HepG2 (cell line): ENCODE results near the gene PRM2. TPM values are rescaled to one million over a fixed set of nuclear protein-coding genes. Genes with fewer than 3 reads are reported as not detected.

Experiments
- AKAP8 ChIP-seq: sonication (generic); formaldehyde crosslinking; IDR thresholded peaks from 2 replicates; pipeline ENCODE4 v1.5.1; 2020; ENCODE audit warnings: mild to moderate bottlenecking, missing genetic modification reagents
- ETV5 ChIP-seq: IDR thresholded peaks from 2 replicates; pipeline ENCODE4 v1.6.1; 2018; ENCODE audit warnings: missing biosample characterization, missing genetic modification reagents, inconsistent platforms, borderline replicate concordance
- GLMP ChIP-seq: sonication (generic); formaldehyde crosslinking; IDR thresholded peaks from 2 replicates; pipeline ENCODE4 v1.9.0; 2021; ENCODE audit warnings: missing genetic modification reagents, mild to moderate bottlenecking, borderline replicate concordance
- HMG20B ChIP-seq: conservative IDR thresholded peaks from 2 replicates; pipeline ENCODE4 v1.6.1; 2016; ENCODE audit warnings: missing genetic modification reagents, missing compliant biosample characterization
- MAZ ChIP-seq, 2 experiments: sonication (generic) in 1 of 2; formaldehyde crosslinking in 1 of 2; IDR thresholded peaks; 2 replicates each; pipeline versions ENCODE4 v1.5.0 to v1.6.1; 2012 to 2020; ENCODE audit warnings: low read depth in 2 of 2, mild to moderate bottlenecking in 2 of 2, borderline replicate concordance in 1 of 2, improper control_type of control experiment in 1 of 2, low read length in 1 of 2, missing genetic modification reagents in 1 of 2, moderate library complexity in 1 of 2
- NR2F2 ChIP-seq: IDR thresholded peaks from 2 replicates; pipeline ENCODE4 v1.6.1; 2012; ENCODE audit warnings: low read depth, inconsistent platforms, borderline replicate concordance
- PCBP1 ChIP-seq: fragments of 200-400 bp; formaldehyde crosslinking; IDR thresholded peaks from 2 replicates; pipeline ENCODE4 v1.6.1; 2017; ENCODE audit warnings: mild to moderate bottlenecking, low read depth, low read length, borderline replicate concordance
- SALL2 ChIP-seq: sonication (generic); formaldehyde crosslinking; IDR thresholded peaks from 2 replicates; pipeline ENCODE4 v1.8.1; 2023; ENCODE audit warnings: mild to moderate bottlenecking, missing genetic modification reagents, inconsistent platforms
- STAT5B ChIP-seq: sonication (generic); formaldehyde crosslinking; IDR thresholded peaks from 2 replicates; pipeline ENCODE4 v1.4.0; 2020; ENCODE audit warnings: missing genetic modification reagents
- TEAD2 ChIP-seq: sonication (generic); formaldehyde crosslinking; IDR thresholded peaks from 2 replicates; pipeline ENCODE4 v1.9.0; 2021; ENCODE audit warnings: missing genetic modification reagents
- ZKSCAN8 ChIP-seq: IDR thresholded peaks from 2 replicates; pipeline ENCODE4 v1.6.1; 2016; ENCODE audit warnings: borderline replicate concordance, missing genetic modification reagents, missing compliant biosample characterization
- ZNF160 ChIP-seq: sonication (generic); formaldehyde crosslinking; IDR thresholded peaks from 2 replicates; pipeline ENCODE4 v1.8.0; 2022; ENCODE audit warnings: mild to moderate bottlenecking, inconsistent platforms, missing genetic modification reagents
- ZNF280B ChIP-seq: sonication (generic); formaldehyde crosslinking; IDR thresholded peaks from 2 replicates; pipeline ENCODE4 v1.5.0; 2020; ENCODE audit warnings: missing genetic modification reagents, mild to moderate bottlenecking, borderline replicate concordance
- ZNF30 ChIP-seq: sonication (generic); formaldehyde crosslinking; IDR thresholded peaks from 2 replicates; pipeline ENCODE4 v1.5.0; 2020; ENCODE audit warnings: mild to moderate bottlenecking, missing genetic modification reagents
- ZNF460 ChIP-seq: sonication (generic); formaldehyde crosslinking; IDR thresholded peaks from 2 replicates; pipeline ENCODE4 v1.5.1; 2020; ENCODE audit warnings: missing genetic modification reagents, mild to moderate bottlenecking, borderline replicate concordance
- ZNF639 ChIP-seq: conservative IDR thresholded peaks from 2 replicates; pipeline ENCODE4 v1.6.1; 2018; ENCODE audit warnings: missing genetic modification reagents
- ZSCAN20 ChIP-seq: sonication (generic); formaldehyde crosslinking; IDR thresholded peaks from 2 replicates; pipeline ENCODE4 v1.4.0; 2020; ENCODE audit warnings: missing genetic modification reagents, mild to moderate bottlenecking, borderline replicate concordance
- polyA plus RNA-seq, 8 experiments: library from polyadenylated mRNA; depleted of rRNA in 3 of 8; stranded (reverse) in 7 of 8; unstranded in 1 of 8; fragments of >200 nt; fragmentation: Illumina TruSeq in 4 of 8; extraction: Trizol in 4 of 8; gene quantifications; 2 replicates each; pipeline versions ENCODE4 v1.2.1 to v1.2.3, GENCODE V29; 2011 to 2016; ENCODE audit warnings: low read depth in 4 of 8, missing spikeins in 1 of 8, mixed read lengths in 1 of 8; ENCODE audit not compliant: insufficient read depth in 1 of 8
- total RNA-seq, 5 experiments: library from RNA; depleted of rRNA; stranded (reverse); fragments of >200 nt; fragmentation: Illumina TruSeq; extraction: Trizol; gene quantifications; 2 replicates each; pipeline ENCODE4 v1.2.3, GENCODE V29; 2016; ENCODE audit warnings: low read depth in 1 of 5
- TF ChIP-seq, protein P1 (sequence below): sonication (generic); formaldehyde crosslinking; conservative IDR thresholded peaks from 2 replicates; pipeline ENCODE4 v1.4.0; 2020; ENCODE audit warnings: missing genetic modification reagents
- TF ChIP-seq, protein P2 (sequence below): sonication (generic); formaldehyde crosslinking; IDR thresholded peaks from 2 replicates; pipeline ENCODE4 v1.4.0; 2020; ENCODE audit warnings: missing genetic modification reagents
- TF ChIP-seq, protein P3 (sequence below): sonication (generic); formaldehyde crosslinking; IDR thresholded peaks from 2 replicates; pipeline ENCODE4 v1.5.1; 2020; ENCODE audit warnings: mild to moderate bottlenecking, missing genetic modification reagents

The PRM2 gene
- total and polyA plus RNA-seq, 2 of the 13 experiments (the other 11 are each of a cell fraction or from before 2014, with no cell fraction given): 0.54 TPM; not detected in 1

DNA sequence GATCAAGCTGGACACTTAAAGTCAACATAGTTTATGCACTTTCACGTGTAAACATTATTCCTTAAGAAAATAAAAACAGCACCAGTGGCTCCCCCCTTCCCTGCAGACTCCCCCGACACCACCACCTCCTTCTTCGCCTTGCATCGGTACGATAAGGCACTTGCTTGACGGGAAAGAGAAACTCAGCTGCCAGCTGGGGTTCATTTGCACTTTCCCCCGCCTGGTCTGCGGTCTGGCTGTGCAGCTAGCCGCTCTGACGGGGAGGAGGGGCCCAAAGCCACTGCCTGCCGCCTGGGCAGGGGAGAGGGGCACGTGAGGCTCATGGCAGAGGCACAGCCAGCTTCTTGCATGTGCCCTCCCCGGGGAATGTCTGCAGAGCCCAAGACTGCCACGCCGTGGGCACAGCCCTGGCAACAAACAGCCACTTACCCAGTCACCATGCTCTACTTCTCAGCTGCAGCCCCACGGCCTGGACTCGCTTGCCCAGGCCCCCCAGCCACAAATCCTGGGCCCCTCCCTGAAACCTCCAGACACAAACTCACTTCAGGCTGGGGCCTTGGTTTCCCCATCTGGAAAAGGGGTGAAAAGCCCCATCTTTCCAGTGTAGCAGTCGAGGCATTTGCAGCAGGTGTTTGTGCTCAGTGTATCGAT is 21.3 kb upstream of the PRM2 start (continued):
- TF ChIP-seq, protein P1, sequence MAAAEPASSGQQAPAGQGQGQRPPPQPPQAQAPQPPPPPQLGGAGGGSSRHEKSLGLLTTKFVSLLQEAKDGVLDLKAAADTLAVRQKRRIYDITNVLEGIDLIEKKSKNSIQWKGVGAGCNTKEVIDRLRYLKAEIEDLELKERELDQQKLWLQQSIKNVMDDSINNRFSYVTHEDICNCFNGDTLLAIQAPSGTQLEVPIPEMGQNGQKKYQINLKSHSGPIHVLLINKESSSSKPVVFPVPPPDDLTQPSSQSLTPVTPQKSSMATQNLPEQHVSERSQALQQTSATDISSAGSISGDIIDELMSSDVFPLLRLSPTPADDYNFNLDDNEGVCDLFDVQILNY (CRISPR knock-in tag): no peak
- no peak for TF ChIP-seq GLMP (CRISPR knock-in tag)
- TF ChIP-seq NR2F2: no peak
- TF ChIP-seq, protein P2, sequence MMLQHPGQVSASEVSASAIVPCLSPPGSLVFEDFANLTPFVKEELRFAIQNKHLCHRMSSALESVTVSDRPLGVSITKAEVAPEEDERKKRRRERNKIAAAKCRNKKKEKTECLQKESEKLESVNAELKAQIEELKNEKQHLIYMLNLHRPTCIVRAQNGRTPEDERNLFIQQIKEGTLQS (CRISPR knock-in tag): peak; percentile 53
- TF ChIP-seq TEAD2 (CRISPR knock-in tag): no peak
- TF ChIP-seq ETV5 (CRISPR knock-in tag): peak; percentile 58
- peak; percentile 92 for TF ChIP-seq PCBP1
- peak; percentile 60; the same call in 1 of the 2 replicates for TF ChIP-seq ZNF160 (CRISPR knock-in tag)
- TF ChIP-seq SALL2 (CRISPR knock-in tag): peak; percentile 91
- TF ChIP-seq AKAP8 (CRISPR knock-in tag): peak; percentile 55; the same call in 1 of the 2 replicates
- no peak for TF ChIP-seq MAZ (IDR thresholded peaks at IDR 0.05; ENCODE audit: borderline replicate concordance, low read depth, low read length)
- TF ChIP-seq MAZ (CRISPR knock-in tag; IDR thresholded peaks at IDR 0.05; ENCODE audit: low read depth): peak; percentile 84
- TF ChIP-seq ZNF460 (CRISPR knock-in tag): no peak
- no peak for TF ChIP-seq ZNF30 (CRISPR knock-in tag)
- TF ChIP-seq ZNF639 (CRISPR knock-in tag): 0 out of 2 replicates have a peak, but pooled peaks have one; percentile 43
- TF ChIP-seq HMG20B (CRISPR knock-in tag): no peak
- TF ChIP-seq, protein P3, sequence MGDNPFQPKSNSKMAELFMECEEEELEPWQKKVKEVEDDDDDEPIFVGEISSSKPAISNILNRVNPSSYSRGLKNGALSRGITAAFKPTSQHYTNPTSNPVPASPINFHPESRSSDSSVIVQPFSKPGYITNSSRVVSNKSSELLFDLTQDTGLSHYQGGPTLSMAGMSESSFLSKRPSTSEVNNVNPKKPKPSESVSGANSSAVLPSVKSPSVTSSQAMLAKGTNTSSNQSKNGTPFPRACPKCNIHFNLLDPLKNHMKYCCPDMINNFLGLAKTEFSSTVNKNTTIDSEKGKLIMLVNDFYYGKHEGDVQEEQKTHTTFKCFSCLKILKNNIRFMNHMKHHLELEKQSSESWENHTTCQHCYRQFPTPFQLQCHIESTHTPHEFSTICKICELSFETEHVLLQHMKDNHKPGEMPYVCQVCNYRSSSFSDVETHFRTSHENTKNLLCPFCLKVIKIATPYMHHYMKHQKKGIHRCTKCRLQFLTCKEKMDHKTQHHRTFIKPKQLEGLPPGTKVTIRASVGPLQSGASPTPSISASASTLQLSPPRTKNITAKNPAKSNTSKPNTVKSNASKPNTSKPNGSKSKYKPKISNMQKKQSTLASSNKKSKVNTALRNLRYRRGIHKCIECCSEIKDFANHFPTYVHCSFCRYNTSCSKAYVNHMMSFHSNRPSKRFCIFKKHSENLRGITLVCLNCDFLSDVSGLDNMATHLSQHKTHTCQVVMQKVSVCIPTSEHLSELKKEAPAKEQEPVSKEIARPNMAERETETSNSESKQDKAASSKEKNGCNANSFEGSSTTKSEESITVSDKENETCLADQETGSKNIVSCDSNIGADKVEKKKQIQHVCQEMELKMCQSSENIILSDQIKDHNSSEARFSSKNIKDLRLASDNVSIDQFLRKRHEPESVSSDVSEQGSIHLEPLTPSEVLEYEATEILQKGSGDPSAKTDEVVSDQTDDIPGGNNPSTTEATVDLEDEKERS (CRISPR knock-in tag): peak; percentile 63
- TF ChIP-seq STAT5B (CRISPR knock-in tag): no peak; the same call in 1 of the 2 replicates
- 0 out of 2 replicates have a peak, but pooled peaks have one; percentile 15 for TF ChIP-seq ZKSCAN8 (CRISPR knock-in tag)
- TF ChIP-seq ZSCAN20 (CRISPR knock-in tag): 0 out of 2 replicates have a peak, but pooled peaks have one; percentile 23
- peak; percentile 58; the same call in 1 of the 2 replicates for TF ChIP-seq ZNF280B (CRISPR knock-in tag)
